ENCODE results near the gene RAB11A.

RAB11A gene

GRCh38 chr15:65869126-65869953 lies at the start of gene RAB11A:
Gene RAB11A, plus strand, starts transcription at chr15:65869491. Its CDS starts 95 bp downstream, at chr15:65869586.
- peak; percentile 25 for FAIRE-seq

- no peak for FAIRE-seq
Observed at GRCh38 chr15:65819563-65819960, 49.7 kb upstream of the RAB11A start.

- no peak for FAIRE-seq
Observed at GRCh38 chr15:65821070-65821469, 48.2 kb upstream of the RAB11A start.

GRCh38 chr15:65822316-65822715 lies 47.0 kb upstream of the RAB11A start:
- no peak for FAIRE-seq

- no peak for FAIRE-seq
Observed at GRCh38 chr15:65824031-65824743, 45.1 kb upstream of the RAB11A start.

- no peak for FAIRE-seq
Observed at GRCh38 chr15:65824941-65825544, 44.2 kb upstream of the RAB11A start.

GRCh38 chr15:65827065-65827464 lies 42.2 kb upstream of the RAB11A start:
- no peak for FAIRE-seq

- no peak for FAIRE-seq
Observed at GRCh38 chr15:65828585-65828984, 40.7 kb upstream of the RAB11A start.

- no peak for FAIRE-seq
Observed at GRCh38 chr15:65829130-65829764, 40.0 kb upstream of the RAB11A start.

- FAIRE-seq = no peak
Observed at GRCh38 chr15:65832549-65833364, 36.5 kb upstream of the RAB11A start.

- no peak for FAIRE-seq
Observed at GRCh38 chr15:65833501-65834205, 35.6 kb upstream of the RAB11A start.

- no peak for FAIRE-seq
Observed at GRCh38 chr15:65834603-65835282, 34.5 kb upstream of the RAB11A start.

- FAIRE-seq = no peak
Observed at GRCh38 chr15:65835447-65835846, 33.8 kb upstream of the RAB11A start.

- FAIRE-seq = no peak
Observed at GRCh38 chr15:65836665-65837064, 32.6 kb upstream of the RAB11A start.

- FAIRE-seq = no peak
Observed at GRCh38 chr15:65837301-65838294, 31.7 kb upstream of the RAB11A start.

GRCh38 chr15:65839354-65839901 lies 29.9 kb upstream of the RAB11A start:
- no peak for FAIRE-seq

GRCh38 chr15:65839985-65840384 lies 29.3 kb upstream of the RAB11A start:
- no peak for FAIRE-seq

- FAIRE-seq = no peak
Observed at GRCh38 chr15:65841121-65841930, 28.0 kb upstream of the RAB11A start.

Measured in A204.1 (cell line).